Activated naive CD4-positive, alpha-beta T cell treated with anti-CD3 and anti-CD28 coated beads, Interleukin-2, amount 50 U/mL, for 72 hours (primary cell): ENCODE measurements around the gene NLGN1. TPM values are rescaled to one million over a fixed set of nuclear protein-coding genes. Genes with fewer than 3 reads are reported as not detected.

ENCODE experiments used
- ATAC-seq, 2 donors: fragments of 150-1000 bp; cut with Tn5 transposase; 2 replicates each; pipeline ENCODE4 v1.10.0; 2021; ENCODE audit warnings: mild to moderate bottlenecking in 2 of 2, moderate library complexity in 2 of 2
- DNase-seq, 2 donors: peaks; one replicate each; pipeline ENCODE4 v3.0.0; 2021 to 2022; ENCODE audit warnings: low spot score in 2 of 2
- H3K27ac Mint-ChIP-seq, 2 donors: one replicate each; pipeline ENCODE4 v1.8.0; 2022; ENCODE audit warnings: mild to moderate bottlenecking in 2 of 2, mixed read lengths in 2 of 2
- H3K36me3 Mint-ChIP-seq, 2 donors: one replicate each; pipeline ENCODE4 v1.8.0; 2022; ENCODE audit warnings: mixed read lengths in 2 of 2
- H3K9me3 Mint-ChIP-seq, 2 donors: one replicate each; pipeline ENCODE4 v1.8.0; 2022; ENCODE audit warnings: mixed read lengths in 2 of 2
- total RNA-seq, 2 donors: library from RNA; stranded (reverse); gene quantifications; one replicate each; pipeline ENCODE4 v1.2.3, GENCODE V29; 2022

NLGN1 gene
- total RNA-seq, 2 donors from 2014 or later: not detected

DNA sequence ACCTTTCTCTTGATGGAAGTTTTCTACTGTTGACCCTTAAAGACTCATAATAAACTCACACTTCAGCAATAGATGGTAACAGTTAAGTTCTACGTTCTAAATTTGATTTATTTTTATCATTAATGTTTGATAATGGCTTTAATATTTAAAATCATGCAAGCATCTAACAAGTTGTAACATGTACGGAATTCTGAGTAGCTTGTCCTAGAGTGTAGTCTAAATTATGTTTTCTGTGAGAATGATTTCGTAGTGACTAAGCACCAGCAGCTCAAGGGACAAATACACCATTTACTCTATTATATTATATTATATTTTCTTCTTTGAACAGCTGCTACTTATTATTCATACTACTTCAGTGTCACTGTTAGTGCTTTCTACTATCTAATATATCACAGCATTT, 345.6 kb downstream of the NLGN1 start:
- Mint-ChIP-seq H3K27ac (no peak overlapping the region), H3K9me3 (peaks cover 8 to 13% of the 10 kb centered on the region in 2 donors), H3K36me3 (no peaks in the 10 kb centered on the region)
- DNase-seq (no peak), ATAC-seq (no peak)

DNA sequence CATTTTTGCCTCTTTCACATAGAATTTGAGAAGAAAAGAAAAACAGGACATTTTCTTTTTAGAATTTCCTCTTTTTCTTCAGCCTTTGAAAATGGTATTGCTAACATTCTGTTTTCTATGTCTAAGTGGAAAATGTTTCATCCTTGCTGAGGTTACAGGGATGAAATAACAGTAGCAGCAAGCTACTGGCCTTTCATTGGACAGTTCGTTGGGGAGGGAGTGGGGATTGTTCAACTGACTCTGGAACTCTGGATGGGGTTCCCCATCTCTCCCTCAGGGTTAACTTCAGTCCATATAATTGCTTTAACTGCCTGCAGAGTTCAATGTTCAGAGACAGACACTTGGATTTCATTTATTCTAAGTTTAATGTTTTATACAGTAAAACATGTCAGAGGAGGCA, 346.0 kb downstream of the NLGN1 start:
- no peak for ATAC-seq
- Mint-ChIP-seq H3K36me3 (no peaks in the 10 kb centered on the region), H3K9me3 (peaks cover 5 to 9% of the 10 kb centered on the region in 2 donors), H3K27ac (no peak overlapping the region)
- DNase-seq: no peak

DNA sequence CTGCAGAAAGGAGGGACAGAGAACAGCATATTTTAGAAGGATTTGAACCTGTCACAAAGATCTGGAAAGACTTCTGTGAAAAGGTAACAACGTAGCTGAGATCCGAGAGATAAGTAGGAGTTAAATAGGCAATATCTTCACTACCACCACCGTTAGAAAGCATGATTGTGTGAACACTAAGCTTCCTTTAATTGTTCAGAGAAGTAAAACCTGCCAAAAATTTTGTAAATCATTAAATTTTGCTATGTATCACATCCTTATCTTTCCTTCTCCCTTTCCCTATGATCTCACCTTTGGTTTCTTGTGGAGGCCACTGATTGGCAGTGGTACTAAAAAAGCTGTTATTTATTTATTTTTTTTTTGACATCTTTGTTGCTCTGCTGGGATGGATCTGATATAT, 346.9 kb downstream of the NLGN1 start:
- no peaks in the 10 kb centered on the region for H3K36me3 Mint-ChIP-seq
- no peak overlapping the region for H3K27ac Mint-ChIP-seq
- DNase-seq: no peak
- peaks cover 0 to 4% of the 10 kb centered on the region in 2 donors for H3K9me3 Mint-ChIP-seq
- no peak for ATAC-seq

DNA sequence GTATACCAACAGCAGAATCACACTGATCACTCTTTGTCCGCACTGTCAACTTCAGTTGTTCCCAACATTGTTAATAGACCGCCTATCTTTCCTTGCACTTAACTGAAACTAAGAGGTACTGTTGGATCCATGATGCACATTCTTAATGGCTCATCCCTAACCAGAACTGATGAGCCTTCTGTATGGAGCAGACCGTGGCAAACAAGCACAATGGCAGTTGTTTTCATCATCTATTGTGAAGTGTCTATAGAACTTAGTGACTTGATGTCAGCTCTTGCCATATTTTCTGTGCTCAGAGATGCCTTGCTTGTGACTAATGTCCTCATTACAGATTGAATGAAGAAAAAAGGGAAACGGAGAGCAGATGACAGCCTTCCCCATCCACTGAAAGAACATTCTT, 347.4 kb downstream of the NLGN1 start:
- H3K27ac Mint-ChIP-seq: no peak overlapping the region

DNA sequence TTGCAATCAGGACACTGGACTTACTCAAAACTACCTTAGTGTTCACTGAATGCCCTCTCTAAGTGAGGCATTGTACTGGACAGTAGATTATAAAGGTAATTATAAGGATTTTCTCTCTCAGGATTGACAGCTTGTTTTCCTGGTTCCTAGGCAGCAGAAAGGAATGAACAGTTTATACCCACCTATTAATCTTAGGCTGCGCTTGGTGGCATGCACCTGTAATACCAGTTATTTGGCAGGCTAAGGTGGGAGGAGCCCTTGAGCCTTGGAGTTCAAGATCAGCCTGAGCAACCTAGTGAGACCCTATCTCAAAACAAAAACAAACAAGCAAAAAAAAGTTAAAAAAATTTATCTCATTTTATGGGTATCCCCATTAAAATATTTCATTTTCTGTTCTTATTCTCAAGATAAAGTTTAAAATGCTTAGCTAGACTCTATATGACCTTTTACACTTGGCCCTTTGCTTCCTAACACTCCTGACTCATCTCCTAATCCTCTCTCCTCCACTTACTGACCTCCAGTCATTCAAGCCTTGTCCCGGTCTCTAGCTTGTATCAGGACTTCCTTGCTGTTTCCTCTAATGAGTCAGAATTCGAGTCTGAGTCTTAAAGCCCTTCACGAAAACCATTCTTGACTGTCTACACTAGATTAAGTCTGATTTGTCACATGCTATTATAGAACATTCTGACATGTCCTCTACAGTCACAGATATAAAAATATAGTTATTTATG, 348.6 kb downstream of the NLGN1 start:
- Mint-ChIP-seq H3K36me3 (no peaks in the 10 kb centered on the region), H3K9me3 (peaks cover 4% of the 10 kb centered on the region in 2 donors), H3K27ac (no peak overlapping the region)
- ATAC-seq (no peak), DNase-seq (no peak)

More for the DNA sequence above, 347.4 kb downstream of the NLGN1 start:
- ATAC-seq: no peak
- Mint-ChIP-seq H3K36me3 (no peaks in the 10 kb centered on the region), H3K9me3 (peaks cover under 1 to 4% of the 10 kb centered on the region in 2 donors)
- no peak for DNase-seq

DNA sequence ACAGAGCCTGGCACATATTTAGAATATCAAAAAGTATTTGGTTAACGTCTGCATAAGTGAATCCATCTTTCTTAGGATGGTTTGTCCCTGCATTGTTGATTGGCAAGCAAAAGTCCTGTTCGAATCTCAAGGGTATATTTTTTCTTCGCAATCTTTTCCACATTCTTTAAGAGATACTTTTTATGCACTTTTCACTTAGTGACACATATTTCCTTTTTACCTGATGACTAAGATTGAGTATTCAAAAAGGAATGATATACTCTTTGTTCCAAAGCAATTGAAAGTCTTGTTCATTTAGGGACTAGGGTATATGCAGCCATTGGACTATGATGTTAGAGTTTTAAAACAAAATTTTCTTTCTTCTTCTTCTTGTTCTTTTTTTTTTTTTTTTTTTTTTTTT, 349.9 kb downstream of the NLGN1 start:
- ATAC-seq (no peak), DNase-seq (no peak)
- H3K9me3 Mint-ChIP-seq: peaks cover 4% of the 10 kb centered on the region in 2 donors
- H3K36me3 Mint-ChIP-seq: no peaks in the 10 kb centered on the region
- no peak overlapping the region for H3K27ac Mint-ChIP-seq

DNA sequence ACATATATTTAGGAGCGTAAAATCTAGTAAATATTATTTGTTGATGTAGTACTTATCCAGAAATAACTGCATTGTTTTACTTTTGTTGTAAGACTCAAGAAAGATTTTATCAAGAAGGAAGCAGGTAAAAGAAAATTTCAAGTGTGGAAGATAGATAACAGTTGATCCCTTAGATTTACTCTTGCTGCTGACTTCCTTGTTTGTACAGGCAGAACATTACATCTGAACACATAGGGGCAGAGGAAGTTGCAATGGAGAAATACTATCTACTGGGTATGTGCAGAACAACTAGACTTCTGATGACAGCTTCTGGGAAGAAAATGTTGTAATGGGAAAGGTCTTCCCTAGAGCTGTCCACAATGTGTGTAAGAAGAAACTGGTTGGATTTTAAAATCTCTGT, 350.6 kb downstream of the NLGN1 start:
- ATAC-seq (no peak), DNase-seq (no peak)
- H3K27ac Mint-ChIP-seq: no peak overlapping the region
- H3K36me3 Mint-ChIP-seq: no peaks in the 10 kb centered on the region
- H3K9me3 Mint-ChIP-seq: peaks cover 4% of the 10 kb centered on the region in 2 donors

DNA sequence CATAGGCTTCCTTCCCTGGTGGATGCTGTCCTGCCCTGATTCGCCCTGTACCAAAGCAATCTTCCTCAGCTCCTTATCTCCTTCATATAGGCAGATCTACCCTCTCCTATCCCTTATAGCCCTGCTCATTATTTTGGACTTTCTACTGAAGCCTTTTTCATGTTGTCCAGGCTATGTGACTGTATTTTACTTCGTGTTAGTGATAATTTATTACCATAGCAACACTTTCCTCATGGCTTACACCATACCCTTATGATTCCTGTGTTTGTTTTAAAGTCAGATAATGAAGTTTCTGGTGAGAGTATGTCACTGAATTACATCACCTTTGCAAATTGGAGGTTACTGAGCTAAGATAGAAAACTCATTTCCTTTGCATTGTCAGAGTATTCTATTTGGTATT, 352.6 kb downstream of the NLGN1 start:
- peaks cover 4% of the 10 kb centered on the region in 2 donors for H3K9me3 Mint-ChIP-seq
- no peak overlapping the region for H3K27ac Mint-ChIP-seq
- H3K36me3 Mint-ChIP-seq: no peaks in the 10 kb centered on the region
- no peak for DNase-seq
- no peak for ATAC-seq

DNA sequence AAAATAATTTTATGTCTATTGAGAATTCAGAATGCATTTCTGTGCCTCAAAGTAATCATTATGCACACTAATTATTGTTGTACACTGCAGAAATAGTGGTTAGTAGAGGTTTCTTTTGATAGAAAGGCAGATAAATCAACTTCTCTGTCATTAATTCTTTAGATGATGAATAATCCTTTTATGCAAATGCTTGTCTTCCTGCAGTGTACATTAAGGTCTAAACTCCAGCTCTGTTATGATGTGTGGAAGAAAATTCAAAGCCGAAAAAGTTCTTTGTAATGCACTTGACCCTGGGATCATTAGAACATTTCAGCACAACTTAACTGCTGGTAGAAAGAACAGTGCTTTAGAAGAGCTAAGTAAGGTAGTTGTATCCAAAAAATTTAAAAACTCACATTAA, 353.0 kb downstream of the NLGN1 start:
- Mint-ChIP-seq H3K9me3 (peaks cover 4% of the 10 kb centered on the region in 2 donors), H3K36me3 (no peaks in the 10 kb centered on the region), H3K27ac (no peak overlapping the region)

DNA sequence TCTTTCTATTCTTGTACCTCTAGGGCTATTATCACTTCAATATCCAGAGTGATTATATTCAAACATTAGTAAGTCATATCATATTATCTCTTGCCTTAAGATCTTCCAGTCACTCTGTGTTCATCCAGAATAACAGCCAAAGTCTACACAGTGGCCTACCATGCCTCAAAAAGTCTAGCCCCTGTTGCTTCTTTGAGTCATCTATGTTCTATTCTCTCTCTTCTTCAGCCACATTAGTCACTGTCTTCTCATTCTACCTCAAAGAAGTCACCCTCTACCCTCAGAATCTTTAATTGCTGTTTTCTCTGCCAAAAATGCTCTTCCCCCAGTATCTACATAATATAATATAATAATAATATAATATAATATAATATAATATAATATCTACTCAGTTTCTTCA, 356.0 kb downstream of the NLGN1 start:
- H3K27ac Mint-ChIP-seq: no peak overlapping the region
- no peak for DNase-seq
- peaks cover 0 to 4% of the 10 kb centered on the region in 2 donors for H3K9me3 Mint-ChIP-seq
- H3K36me3 Mint-ChIP-seq: no peaks in the 10 kb centered on the region
- no peak for ATAC-seq

More for the DNA sequence above, 353.0 kb downstream of the NLGN1 start:
- DNase-seq (no peak), ATAC-seq (no peak)

DNA sequence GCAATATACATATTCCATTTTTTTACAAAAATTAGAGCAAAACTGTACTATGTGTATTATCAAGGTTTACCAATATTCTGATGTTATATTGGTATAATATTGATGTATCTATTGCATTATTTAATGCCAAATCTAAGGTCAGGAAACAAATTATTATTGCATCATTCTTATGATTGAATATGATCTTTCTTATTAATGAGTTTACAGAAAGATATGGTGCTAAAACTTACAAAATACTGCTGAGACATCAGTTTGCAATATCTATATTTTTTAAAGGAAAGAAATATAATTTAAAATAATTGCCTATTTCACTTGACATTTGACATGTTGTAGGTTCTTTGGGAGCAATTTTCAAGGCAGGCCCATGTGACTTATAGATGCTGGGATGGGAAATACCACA, 357.6 kb downstream of the NLGN1 start:
- Mint-ChIP-seq H3K36me3 (no peaks in the 10 kb centered on the region), H3K9me3 (peaks cover 0 to under 1% of the 10 kb centered on the region in 2 donors), H3K27ac (no peak overlapping the region)
- DNase-seq (no peak), ATAC-seq (no peak)

DNA sequence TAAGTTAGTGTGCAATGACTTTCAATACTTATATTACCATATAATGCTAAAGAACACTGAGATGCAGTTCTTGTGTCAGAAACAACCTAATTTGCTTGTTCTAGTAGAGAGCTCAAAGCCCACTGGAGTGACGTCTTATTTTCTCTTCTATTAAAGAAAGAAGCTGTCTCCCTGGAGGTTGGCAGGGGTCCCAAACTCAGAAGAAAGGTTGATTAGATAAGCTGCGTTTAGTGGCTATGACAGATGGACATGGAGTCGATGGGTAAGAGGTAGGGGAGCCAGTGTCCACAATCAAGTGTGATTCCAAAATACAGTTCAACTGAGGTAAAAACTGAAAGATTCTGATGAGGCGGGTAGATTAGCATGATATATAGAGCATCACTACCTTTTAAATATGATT, 363.6 kb downstream of the NLGN1 start:
- ATAC-seq: no peak

DNA sequence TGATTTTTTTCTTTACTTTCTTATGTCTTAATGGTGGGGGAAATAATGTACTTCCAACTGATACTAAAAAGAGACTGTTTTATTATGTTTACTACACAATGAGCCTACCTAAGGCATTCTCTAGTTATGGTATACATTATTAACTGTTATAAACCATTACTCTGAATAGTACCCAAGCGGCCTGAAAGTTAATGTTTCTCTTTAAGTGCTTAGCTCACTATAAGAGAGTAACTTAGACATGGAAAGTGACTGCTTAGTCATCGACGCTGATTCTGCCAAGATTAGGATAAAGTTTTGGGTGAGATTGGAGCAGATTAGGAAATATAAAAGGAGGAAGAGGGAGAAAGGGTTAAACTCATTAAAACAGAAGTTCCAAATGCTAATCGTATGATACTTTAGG, 365.0 kb downstream of the NLGN1 start:
- no peak overlapping the region for H3K27ac Mint-ChIP-seq
- DNase-seq (no peak), ATAC-seq (no peak)
- H3K36me3 Mint-ChIP-seq: no peaks in the 10 kb centered on the region
- peaks cover 15% of the 10 kb centered on the region in 2 donors for H3K9me3 Mint-ChIP-seq

More for the DNA sequence above, 363.6 kb downstream of the NLGN1 start:
- no peak for DNase-seq
- no peaks in the 10 kb centered on the region for H3K36me3 Mint-ChIP-seq
- peaks cover 6 to 11% of the 10 kb centered on the region in 2 donors for H3K9me3 Mint-ChIP-seq
- no peak overlapping the region for H3K27ac Mint-ChIP-seq

DNA sequence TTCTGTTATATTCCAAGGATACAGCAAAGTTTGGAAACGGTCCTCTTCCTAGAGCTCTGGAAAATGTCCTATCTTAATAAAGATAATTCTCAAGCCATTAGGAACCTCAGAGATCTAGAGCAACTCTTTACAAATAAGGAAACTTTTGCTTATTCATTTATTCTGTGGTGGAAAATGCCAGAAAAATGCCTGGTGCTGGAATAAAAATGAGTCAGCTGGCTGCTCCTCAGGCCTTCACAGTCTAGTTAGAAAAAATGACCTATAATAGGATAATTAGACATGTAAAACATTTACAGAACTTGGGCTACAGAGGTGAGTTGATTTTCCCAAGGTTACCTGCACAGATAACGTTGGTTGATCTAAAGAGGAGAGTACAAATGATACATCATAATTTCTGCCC, 372.5 kb downstream of the NLGN1 start:
- ATAC-seq (no peak), DNase-seq (no peak)
- H3K27ac Mint-ChIP-seq: no peak overlapping the region
- H3K36me3 Mint-ChIP-seq: no peaks in the 10 kb centered on the region
- H3K9me3 Mint-ChIP-seq: peaks cover 7 to 10% of the 10 kb centered on the region in 2 donors

DNA sequence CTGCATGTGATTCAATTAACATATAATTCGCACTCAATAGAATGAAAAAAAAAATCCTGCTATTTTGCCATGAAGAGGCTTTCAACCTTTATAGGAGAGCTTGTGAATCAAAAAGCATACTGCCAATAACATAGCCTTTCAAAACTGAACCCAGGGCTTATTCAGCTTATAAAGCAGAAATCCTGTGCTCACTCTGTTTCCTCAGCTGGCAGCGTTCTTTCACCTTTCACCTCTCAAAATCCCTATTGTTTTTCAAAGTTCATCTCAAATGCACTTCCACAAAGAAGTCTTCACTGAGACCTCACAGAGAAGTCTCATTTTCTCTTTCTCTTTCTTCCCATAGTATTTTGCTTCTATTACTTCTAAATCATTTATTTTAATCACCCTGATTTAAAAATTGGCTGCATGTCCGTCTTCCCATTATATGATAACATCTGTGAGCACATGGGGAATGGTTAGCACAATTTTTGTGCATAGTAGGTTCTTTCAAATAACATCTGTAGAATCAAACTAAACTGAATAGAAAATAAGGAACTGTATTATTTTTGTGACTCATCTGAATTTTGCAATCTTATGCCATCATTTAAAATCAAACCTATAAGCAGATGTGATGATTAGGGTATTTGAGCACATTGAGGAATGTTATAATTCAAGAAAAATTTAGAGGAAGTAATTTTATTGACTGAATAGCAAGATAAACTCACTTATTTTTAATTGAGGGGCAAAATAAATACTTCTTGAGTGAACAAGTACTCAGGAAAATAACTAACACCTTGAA, 373.4 kb downstream of the NLGN1 start:
- H3K9me3 Mint-ChIP-seq: peaks cover 4 to 10% of the 10 kb centered on the region in 2 donors
- H3K36me3 Mint-ChIP-seq: no peaks in the 10 kb centered on the region
- ATAC-seq (no peak), DNase-seq (no peak)
- H3K27ac Mint-ChIP-seq: no peak overlapping the region

DNA sequence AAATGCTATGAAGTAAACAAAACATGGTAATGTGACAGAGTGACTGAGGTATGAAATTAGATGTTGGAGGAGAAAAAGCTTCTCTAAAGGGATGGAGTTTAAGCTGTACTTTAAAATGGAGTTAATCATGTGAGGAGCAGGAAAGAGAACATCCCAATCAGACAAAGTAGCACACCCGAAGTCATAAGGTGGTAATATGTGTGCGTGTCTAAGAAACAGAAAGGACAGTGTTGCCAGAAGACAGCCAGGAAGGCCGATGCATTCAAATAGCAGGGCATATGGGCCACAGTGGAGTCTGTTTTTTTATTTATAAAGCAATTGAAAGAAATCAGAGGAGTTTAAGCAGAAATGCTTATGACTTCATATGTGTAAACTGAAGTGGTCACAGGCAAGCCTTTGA, 376.3 kb downstream of the NLGN1 start:
- H3K36me3 Mint-ChIP-seq: no peaks in the 10 kb centered on the region
- no peak for ATAC-seq
- no peak for DNase-seq
- H3K27ac Mint-ChIP-seq: no peak overlapping the region
- no peaks in the 10 kb centered on the region for H3K9me3 Mint-ChIP-seq

DNA sequence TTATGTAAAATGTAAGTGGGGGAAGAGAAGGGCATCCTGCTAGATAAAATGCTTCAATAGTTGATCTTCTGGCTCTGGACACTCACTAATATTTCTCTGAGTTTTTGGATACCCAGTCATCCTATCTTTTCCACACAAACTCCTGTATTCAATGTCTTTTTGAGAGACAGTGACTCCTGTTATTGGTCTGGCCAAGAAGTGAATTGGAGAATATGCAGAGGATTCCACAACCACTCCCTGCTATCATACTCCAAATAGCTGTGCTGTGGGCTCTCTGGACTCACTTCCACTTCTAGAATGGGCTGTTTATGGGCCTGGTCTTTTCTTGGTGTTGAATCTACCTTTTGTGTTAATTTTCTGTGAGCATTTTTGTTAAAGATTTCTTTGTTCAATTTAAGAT, 376.8 kb downstream of the NLGN1 start:
- ATAC-seq: no peak
- Mint-ChIP-seq H3K9me3 (no peaks in the 10 kb centered on the region), H3K27ac (no peak overlapping the region), H3K36me3 (no peaks in the 10 kb centered on the region)
- no peak for DNase-seq

DNA sequence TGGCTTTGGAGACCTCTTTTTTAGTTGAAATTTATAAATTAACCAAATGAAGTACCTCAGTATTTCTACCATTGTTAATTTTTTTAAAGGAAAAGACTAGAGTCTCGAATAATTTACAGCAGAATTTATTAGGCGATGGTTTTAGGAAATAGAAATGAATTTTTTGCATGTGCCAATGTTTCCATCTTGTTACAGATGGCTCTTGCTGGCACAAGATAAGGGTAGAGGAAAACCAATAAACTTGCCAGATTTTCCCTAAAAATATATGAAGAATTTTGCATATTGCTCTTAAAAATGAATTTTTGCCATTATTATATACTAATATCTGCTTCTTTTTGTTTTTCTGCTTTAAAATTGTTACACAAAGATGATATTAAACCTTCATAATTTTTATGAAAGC, 380.7 kb downstream of the NLGN1 start:
- no peak for DNase-seq
- no peaks in the 10 kb centered on the region for H3K9me3 Mint-ChIP-seq
- ATAC-seq: no peak
- H3K27ac Mint-ChIP-seq: no peak overlapping the region
- no peaks in the 10 kb centered on the region for H3K36me3 Mint-ChIP-seq
